ENCODE data around the gene SLC25A28. TPM values are rescaled to one million over a fixed set of nuclear protein-coding genes. Genes with fewer than 3 reads are reported as not detected.

SLC25A28 gene
- total RNA-seq, 4 donors from 2014 or later, result 37.0 to 69.4 (median 42.2) TPM

DNA sequence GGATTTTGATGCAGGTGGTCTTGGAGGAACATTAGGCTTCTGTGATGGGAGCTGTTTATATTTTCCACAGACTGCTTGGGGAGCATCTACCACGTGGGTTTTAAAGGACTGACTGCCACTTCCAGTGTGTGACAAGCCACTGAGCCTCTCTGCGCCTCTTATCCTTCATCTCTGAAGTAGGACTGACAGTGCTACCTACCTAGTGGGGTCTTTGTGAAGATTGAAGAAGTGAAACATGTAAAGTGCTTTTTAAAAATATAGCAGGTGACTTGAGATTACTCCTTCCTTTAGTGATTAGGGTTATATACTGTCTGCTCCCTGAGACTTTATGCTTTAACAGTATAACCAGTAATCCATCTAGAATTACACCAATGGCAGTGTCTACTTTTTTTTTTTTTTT is 57.6 kb downstream of the SLC25A28 start:
- Histone ChIP-seq H3K27me3 (peaks cover 25% of the 10 kb centered on the region), H3K9me3 (no peaks in the 10 kb centered on the region), H3K4me1 (no peaks in the 10 kb centered on the region), H3K4me3 (no peak overlapping the region), H3K36me3 (no peaks in the 10 kb centered on the region), H3K27ac (no peak overlapping the region)
- 78% methylated on average over 2 of the region's 2 CpGs for WGBS
- DNase-seq (ENCODE audit: low spot score in 2 of 2), result no peak
- TF ChIP-seq POLR2A (IDR thresholded peaks at IDR 0.05) (no peak), EP300 (IDR thresholded peaks at IDR 0.05) (no peak), POLR2AphosphoS5 (IDR thresholded peaks at IDR 0.05) (no peak)
- TF ChIP-seq, protein P1, sequence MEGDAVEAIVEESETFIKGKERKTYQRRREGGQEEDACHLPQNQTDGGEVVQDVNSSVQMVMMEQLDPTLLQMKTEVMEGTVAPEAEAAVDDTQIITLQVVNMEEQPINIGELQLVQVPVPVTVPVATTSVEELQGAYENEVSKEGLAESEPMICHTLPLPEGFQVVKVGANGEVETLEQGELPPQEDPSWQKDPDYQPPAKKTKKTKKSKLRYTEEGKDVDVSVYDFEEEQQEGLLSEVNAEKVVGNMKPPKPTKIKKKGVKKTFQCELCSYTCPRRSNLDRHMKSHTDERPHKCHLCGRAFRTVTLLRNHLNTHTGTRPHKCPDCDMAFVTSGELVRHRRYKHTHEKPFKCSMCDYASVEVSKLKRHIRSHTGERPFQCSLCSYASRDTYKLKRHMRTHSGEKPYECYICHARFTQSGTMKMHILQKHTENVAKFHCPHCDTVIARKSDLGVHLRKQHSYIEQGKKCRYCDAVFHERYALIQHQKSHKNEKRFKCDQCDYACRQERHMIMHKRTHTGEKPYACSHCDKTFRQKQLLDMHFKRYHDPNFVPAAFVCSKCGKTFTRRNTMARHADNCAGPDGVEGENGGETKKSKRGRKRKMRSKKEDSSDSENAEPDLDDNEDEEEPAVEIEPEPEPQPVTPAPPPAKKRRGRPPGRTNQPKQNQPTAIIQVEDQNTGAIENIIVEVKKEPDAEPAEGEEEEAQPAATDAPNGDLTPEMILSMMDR (IDR thresholded peaks at IDR 0.05), result no peak

Other genes starting within 250 kb of the SLC25A28 start
- gene GOT1, start 189.8 kb downstream of the SLC25A28 start, total RNA-seq, result 10 to 100 TPM; 16.9 to 46.2 (median 31.7) TPM
- not detected for gene NKX2-3, start 87.5 kb downstream of the SLC25A28 start, total RNA-seq
- 10 to 100 TPM in 2 of 4 donors, 1 to 10 TPM in 2; 9.6 to 13.5 (median 10.0) TPM for gene ENTPD7, start 39.1 kb upstream of the SLC25A28 start, total RNA-seq
- gene COX15, start 111.7 kb upstream of the SLC25A28 start, total RNA-seq, result 10 to 100 TPM; 20.2 to 30.1 (median 25.6) TPM
- 10 to 100 TPM; 10.3 to 27.4 (median 15.1) TPM for gene CUTC, start 111.8 kb upstream of the SLC25A28 start, total RNA-seq
- 1 to 10 TPM; 1.4 to 4.4 (median 2.7) TPM for gene ABCC2, start 162.2 kb upstream of the SLC25A28 start, total RNA-seq

Data from suprapubic skin (tissue), 4 donors.